Smooth muscle cell (in vitro differentiated cells): Measurements from ENCODE around the gene FMNL2. TPM values are rescaled to one million over a fixed set of nuclear protein-coding genes. Genes with fewer than 3 reads are reported as not detected.

ENCODE experiments used
- DNase-seq: peaks from one replicate; lab custom pipeline; 2025; ENCODE audit not compliant: unreplicated experiment; lab: John Stamatoyannopoulos, UW
- H2AFZ ChIP-seq: fragments of 200-600 bp; sonication (generic); 2 replicates; pipeline ENCODE4 v1.6.0; 2016; ENCODE audit warnings: antibody characterized with exemption, low read depth, mild to moderate bottlenecking
- H3F3A ChIP-seq: fragments of 200-600 bp; sonication (generic); 2 replicates; pipeline ENCODE4 v1.6.0; 2017; ENCODE audit warnings: antibody characterized with exemption, low read depth
- H3K27ac ChIP-seq: fragments of 200-600 bp; sonication (generic); 2 replicates; pipeline ENCODE4 v1.5.1; 2016; ENCODE audit warnings: low read depth, mild to moderate bottlenecking
- H3K27me3 ChIP-seq: fragments of 200-600 bp; sonication (generic); 2 replicates; pipeline ENCODE4 v1.6.1; 2016; ENCODE audit warnings: low read depth, mild to moderate bottlenecking
- H3K36me3 ChIP-seq: fragments of 200-600 bp; sonication (generic); 2 replicates; pipeline ENCODE4 v1.5.1; 2016; ENCODE audit warnings: low read depth
- H3K4me1 ChIP-seq: fragments of 200-600 bp; sonication (generic); 2 replicates; pipeline ENCODE4 v1.5.1; 2016; ENCODE audit warnings: low read depth
- H3K4me2 ChIP-seq: fragments of 200-600 bp; sonication (generic); 2 replicates; pipeline ENCODE4 v1.6.0; 2016; ENCODE audit warnings: mild to moderate bottlenecking
- H3K4me3 ChIP-seq: fragments of 200-600 bp; sonication (generic); 2 replicates; pipeline ENCODE4 v1.5.1; 2016; ENCODE audit warnings: mild to moderate bottlenecking
- H3K79me2 ChIP-seq: fragments of 200-600 bp; sonication (generic); 2 replicates; pipeline ENCODE4 v1.6.0; 2016; ENCODE audit warnings: low read depth, mild to moderate bottlenecking
- H3K9ac ChIP-seq: fragments of 200-600 bp; sonication (generic); 2 replicates; pipeline ENCODE4 v1.6.0; 2016; ENCODE audit warnings: low read depth
- H3K9me3 ChIP-seq: fragments of 200-600 bp; sonication (generic); replicated peaks from 2 replicates; pipeline ENCODE4 v1.5.1; 2016; ENCODE audit warnings: low read depth
- H4K20me1 ChIP-seq: fragments of 200-600 bp; sonication (generic); 2 replicates; pipeline ENCODE4 v1.6.0; 2016; ENCODE audit warnings: low read depth
- CTCF ChIP-seq: fragments of 200-600 bp; sonication (generic); IDR thresholded peaks from 2 replicates; pipeline ENCODE4 v1.5.1; 2017; ENCODE audit warnings: borderline replicate concordance, mild to moderate bottlenecking, antibody characterized with exemption; ENCODE audit not compliant: insufficient read depth, poor library complexity, severe bottlenecking
- WGBS: methylation state at CpG from one replicate; pipeline ENCODE4 v1.1.7; 2016; ENCODE audit warnings: low lambda C conversion rate; 5-methylcytosine and 5-hydroxymethylcytosine counted together
- polyA plus RNA-seq: library from polyadenylated mRNA; unstranded; fragments of >200 nt; fragmentation: Nextera tagmentation; extraction: Ambion mirVana; gene quantifications from 2 replicates; pipeline ENCODE4 v1.2.1, GENCODE V29; 2016
- total RNA-seq: library from RNA; depleted of rRNA; stranded (reverse); fragments of >200 nt; gene quantifications from 2 replicates; pipeline ENCODE4 v1.2.3, GENCODE V29; 2014

The FMNL2 gene
- total and polyA plus RNA-seq, 2 experiments from 2014 or later, result 7.4 to 37.3 TPM

DNA sequence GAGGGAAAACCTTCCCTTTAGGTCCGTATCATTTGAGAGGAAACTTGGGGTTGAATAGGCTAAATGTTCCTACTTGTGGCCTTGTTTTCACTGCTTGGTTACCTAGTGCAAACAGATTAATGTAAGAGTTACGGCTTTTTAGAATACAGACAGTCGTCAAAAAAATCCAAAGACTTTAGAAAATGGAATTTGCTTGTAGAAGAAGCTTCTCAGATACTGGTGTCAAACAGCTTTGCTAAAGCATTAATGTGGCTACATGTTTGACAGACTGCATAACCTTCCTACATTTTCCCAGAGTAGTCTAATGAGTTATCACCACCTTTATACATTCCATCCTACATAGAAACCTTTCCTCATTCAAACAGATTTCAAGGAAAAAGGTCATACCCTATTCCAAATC lies 114.6 kb downstream of the FMNL2 start:
- H3K27me3 ChIP-seq, result no peaks in the 10 kb centered on the region
- no peaks in the 10 kb centered on the region for H3K36me3 ChIP-seq
- no peaks in the 10 kb centered on the region for H3K9me3 ChIP-seq
- H3K4me1 ChIP-seq, result peaks cover 63% of the 10 kb centered on the region
- no peak for DNase-seq
- H3K9ac ChIP-seq, result no peak overlapping the region
- peaks cover 40% of the 10 kb centered on the region for H3F3A ChIP-seq
- H4K20me1 ChIP-seq, result peaks cover 45% of the 10 kb centered on the region
- 72% methylated on average over 3 of the region's 3 CpGs for WGBS
- no peak overlapping the region for H3K4me3 ChIP-seq
- peak overlapping the region; percentile 58 for H3K27ac ChIP-seq
- peak overlapping the region; percentile 64 for H3K4me2 ChIP-seq
- no peak for TF ChIP-seq CTCF
- H2AFZ ChIP-seq, result no peak overlapping the region
- peaks cover 58% of the 10 kb centered on the region for H3K79me2 ChIP-seq

DNA sequence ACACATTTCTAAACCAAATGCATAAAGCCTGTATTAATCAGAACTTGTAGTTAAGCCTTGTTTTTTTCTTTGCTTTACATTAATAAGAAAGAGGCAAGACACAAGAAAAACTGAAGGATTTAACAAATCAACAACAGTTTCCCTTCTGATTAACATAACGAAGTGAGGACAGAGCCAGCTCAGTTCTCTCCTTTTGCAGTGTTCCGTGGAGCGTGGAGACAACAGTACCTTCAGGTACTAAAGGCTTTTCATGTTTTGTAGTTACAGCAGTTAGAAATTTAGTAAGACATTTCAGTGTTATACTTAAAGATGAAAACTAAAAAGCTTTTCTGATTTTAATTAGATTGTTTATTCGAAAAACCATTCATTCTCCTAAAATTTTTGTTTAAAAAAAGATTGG lies 115.2 kb downstream of the FMNL2 start:
- H3K9ac ChIP-seq, result no peak overlapping the region
- H3F3A ChIP-seq, result peaks cover 37% of the 10 kb centered on the region
- H2AFZ ChIP-seq, result no peak overlapping the region
- H3K27me3 ChIP-seq, result no peaks in the 10 kb centered on the region
- no peaks in the 10 kb centered on the region for H3K36me3 ChIP-seq
- peaks cover 56% of the 10 kb centered on the region for H3K79me2 ChIP-seq
- H3K27ac ChIP-seq, result no peak overlapping the region
- peaks cover 44% of the 10 kb centered on the region for H4K20me1 ChIP-seq
- no peak overlapping the region for H3K4me3 ChIP-seq
- no peak overlapping the region for H3K4me2 ChIP-seq
- 86% methylated on average over 4 of the region's 4 CpGs for WGBS
- DNase-seq, result no peak
- no peak for TF ChIP-seq CTCF
- H3K9me3 ChIP-seq, result no peaks in the 10 kb centered on the region
- H3K4me1 ChIP-seq, result peaks cover 62% of the 10 kb centered on the region

DNA sequence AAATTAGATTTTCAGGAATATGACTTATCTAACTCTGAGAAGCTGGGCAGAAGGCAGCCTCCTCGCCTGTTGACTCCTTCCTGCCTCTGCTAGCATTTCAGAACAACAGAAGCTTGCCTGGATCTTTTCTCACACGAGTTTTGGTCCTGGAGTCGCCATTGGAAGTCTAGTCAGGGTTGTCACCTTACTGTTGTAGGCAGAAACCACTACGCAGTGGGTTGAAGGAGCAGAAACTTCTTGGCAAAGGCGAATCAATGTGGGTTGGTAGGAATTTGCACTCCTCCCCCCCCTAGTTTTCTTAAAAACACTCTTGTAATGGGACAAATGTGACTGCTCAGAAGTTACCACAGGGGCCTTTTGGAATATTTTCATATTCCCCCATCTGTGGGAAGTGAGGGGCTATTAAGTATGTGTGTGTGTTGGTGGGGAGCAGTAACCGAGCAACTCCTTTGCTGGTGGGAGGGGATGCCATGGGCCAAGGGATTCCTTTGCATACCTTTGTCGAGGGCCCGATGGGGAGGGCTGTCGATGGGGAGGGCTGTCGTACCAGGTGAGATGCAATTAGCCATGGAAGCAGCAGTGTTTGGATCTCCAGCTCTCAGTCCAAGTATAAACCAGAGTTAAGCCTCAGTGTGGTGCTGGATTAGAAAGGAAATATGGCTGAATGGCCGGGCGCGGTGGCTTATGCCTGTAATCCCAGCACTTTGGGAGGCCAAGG lies 117.4 kb downstream of the FMNL2 start:
- TF ChIP-seq CTCF, result no peak
- Histone ChIP-seq H3K27me3 (no peaks in the 10 kb centered on the region), H4K20me1 (peaks cover 26% of the 10 kb centered on the region), H3K4me1 (peaks cover 45% of the 10 kb centered on the region), H3K9ac (no peak overlapping the region), H3K4me2 (peak overlapping the region; percentile 67), H3K79me2 (peaks cover 62% of the 10 kb centered on the region), H3K9me3 (no peaks in the 10 kb centered on the region), H3K4me3 (no peak overlapping the region), H3K27ac (no peak overlapping the region), H3F3A (peaks cover 21% of the 10 kb centered on the region), H3K36me3 (no peaks in the 10 kb centered on the region), H2AFZ (no peak overlapping the region)
- 51% methylated on average over 13 of the region's 13 CpGs for WGBS
- no peak for DNase-seq
